NCI-H446 treated with DMSO at 0.1 percent for 48 hours (cell line): ENCODE results near the gene PIK3R1.

ENCODE experiments used
- DNase-seq: peaks from one replicate; lab custom pipeline; 2025; lab: John Stamatoyannopoulos, UW

Gene PIK3R1

GRCh38 chr5:68329554-68330255, 114.1 kb downstream of the PIK3R1 start:
- DNase-seq: no peak

- DNase-seq: peak; percentile 26
Observed at GRCh38 chr5:68330574-68330973, 115.0 kb downstream of the PIK3R1 start.

GRCh38 chr5:68331192-68332079, 115.9 kb downstream of the PIK3R1 start:
- DNase-seq: no peak

GRCh38 chr5:68332080-68332451, 116.5 kb downstream of the PIK3R1 start:
- DNase-seq: no peak

DNA sequence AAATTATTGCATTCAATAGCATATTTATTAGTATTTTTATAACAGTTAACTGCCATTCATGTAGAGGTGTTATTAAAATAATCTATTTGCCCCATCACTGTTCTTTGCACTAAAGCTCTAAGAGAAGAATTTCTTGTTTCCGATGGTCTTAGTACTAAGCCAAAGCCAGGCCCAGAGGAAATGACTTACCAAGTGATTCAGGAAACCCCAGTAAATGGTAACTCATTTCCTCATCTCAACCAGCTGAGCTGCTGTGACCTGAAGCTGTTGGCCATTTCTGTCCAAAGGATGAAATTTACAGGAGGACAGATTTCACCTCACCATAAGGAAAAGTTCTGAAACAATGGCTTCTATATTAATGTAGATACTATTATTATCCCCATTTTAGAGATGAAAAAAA, 117.0 kb downstream of the PIK3R1 start:
- DNase-seq: no peak

- no peak for DNase-seq
Observed at GRCh38 chr5:68333649-68334552, 118.3 kb downstream of the PIK3R1 start.

DNA sequence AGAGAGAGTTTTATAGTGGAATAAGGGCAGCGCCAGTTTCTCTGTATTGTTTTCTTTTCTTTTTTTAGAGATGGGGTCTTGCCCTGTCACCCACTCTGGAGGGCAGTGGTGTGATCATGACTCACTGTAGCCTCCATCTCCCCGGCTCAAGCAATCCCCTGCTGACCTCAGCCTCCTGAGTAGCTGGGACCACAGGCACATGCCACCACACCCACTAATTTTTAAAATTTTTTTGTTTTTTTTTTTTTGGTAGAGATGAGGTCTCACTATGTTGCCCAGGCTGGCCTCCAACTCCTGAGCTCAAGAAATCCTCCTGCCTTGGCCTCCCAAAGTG, 119.0 kb downstream of the PIK3R1 start:
- no peak for DNase-seq

- no peak for DNase-seq
Observed at GRCh38 chr5:68335075-68335474, 119.5 kb downstream of the PIK3R1 start.

DNA sequence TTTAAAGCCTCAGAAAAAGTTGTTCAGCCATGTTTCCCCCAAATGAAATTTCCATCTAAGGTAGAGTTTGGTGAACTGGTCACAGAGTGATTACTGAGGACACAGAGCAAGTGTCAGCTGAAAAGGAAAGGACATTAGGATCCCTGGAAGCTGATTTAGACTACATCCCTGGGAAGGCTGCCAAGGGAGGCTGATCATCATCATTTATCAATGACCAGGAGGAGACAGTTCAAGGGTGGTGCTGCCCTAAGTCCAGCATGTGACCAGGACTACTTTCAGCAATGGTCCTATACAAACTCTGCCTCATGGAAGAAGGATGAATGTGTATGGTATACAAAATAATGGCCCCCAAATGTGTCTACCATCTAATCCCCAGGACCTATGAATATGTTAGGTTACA, 120.6 kb downstream of the PIK3R1 start:
- DNase-seq: no peak

GRCh38 chr5:68337235-68337634, 121.7 kb downstream of the PIK3R1 start:
- no peak for DNase-seq

GRCh38 chr5:68339921-68340321, 124.4 kb downstream of the PIK3R1 start:
- no peak for DNase-seq

DNA sequence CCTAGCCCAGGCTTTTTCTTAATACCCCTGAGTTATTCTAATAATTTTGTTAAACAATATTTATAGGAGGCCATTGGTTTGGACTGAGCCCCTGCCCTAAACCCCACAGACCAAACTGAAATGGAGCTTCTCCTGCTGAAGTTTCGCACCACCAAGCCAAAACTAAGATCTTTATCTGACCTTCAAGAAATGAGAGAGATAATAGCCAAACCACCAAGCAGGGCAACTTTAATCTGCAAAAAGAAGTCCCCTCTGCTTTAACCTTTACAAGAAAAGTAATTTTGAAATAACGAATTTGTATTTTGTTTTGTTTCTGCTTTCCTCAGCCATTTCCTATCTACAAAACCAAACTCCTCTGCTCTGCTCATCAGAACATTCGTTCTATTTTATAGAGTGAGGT, 125.5 kb downstream of the PIK3R1 start:
- no peak for DNase-seq

DNA sequence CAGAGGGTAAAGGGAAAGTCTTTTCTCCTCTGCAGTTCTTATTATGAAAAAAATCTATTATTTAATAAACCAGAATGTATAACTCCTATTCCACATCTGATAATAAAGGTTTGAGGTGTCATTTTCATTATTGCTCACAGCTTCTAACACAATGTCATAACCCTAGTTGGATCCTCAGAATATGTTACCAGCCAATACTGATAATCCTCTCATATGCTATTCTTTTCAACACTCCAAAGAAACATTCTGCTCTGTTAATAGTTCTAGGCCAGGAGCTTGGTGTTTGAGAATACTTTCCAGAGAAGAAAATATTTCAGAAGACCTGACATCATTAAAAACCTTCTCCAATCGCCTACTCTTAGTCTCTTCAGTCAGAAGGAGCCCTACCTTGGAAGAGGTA, 127.1 kb downstream of the PIK3R1 start:
- DNase-seq: no peak

DNA sequence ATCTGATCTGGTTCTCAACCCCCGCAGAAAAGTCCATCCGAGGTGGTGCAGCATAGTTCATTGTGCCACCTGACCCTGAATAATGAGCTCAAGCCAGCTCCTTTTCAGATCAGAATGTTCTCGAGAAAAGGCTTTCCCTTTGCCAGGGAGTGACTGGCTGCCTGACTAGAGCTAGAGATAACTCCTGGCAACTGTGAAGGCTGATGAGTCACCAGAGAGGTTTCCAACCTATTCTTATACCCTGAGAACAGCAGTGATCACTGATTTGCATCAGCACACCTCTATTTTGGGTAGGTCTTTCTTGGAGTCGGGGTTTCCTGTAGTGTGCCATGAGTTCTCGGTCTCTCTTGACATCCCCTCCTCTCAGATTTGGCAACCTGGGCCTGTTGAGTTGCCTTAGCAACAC, 127.9 kb downstream of the PIK3R1 start:
- DNase-seq: no peak

GRCh38 chr5:68344447-68345111, 129.0 kb downstream of the PIK3R1 start:
- no peak for DNase-seq

- DNase-seq: no peak
Observed at GRCh38 chr5:68345171-68345570, 129.6 kb downstream of the PIK3R1 start.

GRCh38 chr5:68345582-68345981, 130.0 kb downstream of the PIK3R1 start:
- no peak for DNase-seq

- DNase-seq: no peak
Observed at GRCh38 chr5:68347536-68347935, 132.0 kb downstream of the PIK3R1 start.

- DNase-seq: no peak
Observed at GRCh38 chr5:68348447-68349222, 133.1 kb downstream of the PIK3R1 start.

- DNase-seq: no peak
Observed at GRCh38 chr5:68350176-68350575, 134.6 kb downstream of the PIK3R1 start.
